Esophagus mucosa (tissue), 1 donor: ENCODE results near the gene SOX11. TPM values are rescaled to one million over a fixed set of nuclear protein-coding genes. Genes with fewer than 3 reads are reported as not detected.
A peak's percentile ranks its signal among the peaks of the same experiment; 100 is the strongest.

Source experiments
- ATAC-seq: fragments of 200-7000 bp; cut with Tn5 transposase; one replicate; pipeline ENCODE4 v1.9.1; 2020
- total RNA-seq: library from RNA; stranded (reverse); gene quantifications from one replicate; pipeline ENCODE4 v1.2.4, GENCODE V29; 2023
- donor health status: DM: yes; HTN: yes; CAD: no.

SOX11 gene
- total RNA-seq, 1 donor from 2014 or later = not detected

DNA sequence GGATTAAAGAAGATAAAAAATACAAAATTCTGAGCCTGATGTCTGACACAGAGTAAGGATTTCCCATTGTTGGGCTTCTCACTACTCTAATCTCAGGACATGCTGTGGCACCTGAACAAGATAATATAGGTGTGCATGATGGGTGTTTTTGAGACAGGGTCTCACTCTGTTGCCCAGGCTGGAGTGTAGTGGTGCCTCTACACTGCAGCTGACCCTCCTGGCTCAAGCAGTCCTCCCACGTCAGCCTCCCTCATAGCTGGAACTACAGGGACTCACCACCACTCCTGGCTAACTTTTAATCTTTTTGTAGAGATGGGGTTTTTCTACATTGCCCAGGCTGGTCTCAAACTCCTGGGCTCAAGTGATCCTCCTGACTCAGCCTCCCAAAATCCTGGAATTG is 32.9 kb downstream of the SOX11 start:
- no peak for ATAC-seq

DNA sequence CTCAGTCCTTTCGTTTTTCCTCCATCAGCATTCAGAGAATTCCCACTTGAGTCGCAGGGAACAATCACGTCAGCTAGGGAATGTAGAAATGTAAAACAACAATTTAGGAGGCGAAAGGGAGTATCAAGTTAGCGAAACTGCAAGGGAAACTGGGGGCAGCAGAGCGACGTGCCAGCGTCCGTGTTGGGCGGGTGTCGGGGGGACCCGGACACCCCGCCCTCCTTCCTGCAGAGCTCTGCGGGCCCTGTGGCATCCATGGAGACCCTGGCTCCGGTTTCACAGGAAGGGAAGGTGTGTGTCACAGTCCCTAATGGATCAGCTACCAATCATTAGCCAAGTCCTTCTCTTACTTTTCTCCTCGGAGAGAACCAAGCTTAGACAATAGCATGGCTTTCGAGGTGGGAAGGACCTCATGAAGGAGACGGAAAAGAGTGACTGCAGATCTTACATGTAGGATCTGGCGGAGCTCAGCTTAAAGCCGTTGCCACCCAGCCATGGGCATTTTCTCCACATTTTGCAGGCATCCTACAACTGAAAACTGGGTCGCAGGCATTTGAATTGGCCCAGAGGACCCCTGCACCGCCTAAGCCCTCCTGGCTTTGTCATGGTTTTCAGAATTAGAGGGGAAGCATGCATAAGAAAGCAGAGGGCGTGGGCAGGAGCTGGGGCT is 33.7 kb downstream of the SOX11 start:
- no peak for ATAC-seq

DNA sequence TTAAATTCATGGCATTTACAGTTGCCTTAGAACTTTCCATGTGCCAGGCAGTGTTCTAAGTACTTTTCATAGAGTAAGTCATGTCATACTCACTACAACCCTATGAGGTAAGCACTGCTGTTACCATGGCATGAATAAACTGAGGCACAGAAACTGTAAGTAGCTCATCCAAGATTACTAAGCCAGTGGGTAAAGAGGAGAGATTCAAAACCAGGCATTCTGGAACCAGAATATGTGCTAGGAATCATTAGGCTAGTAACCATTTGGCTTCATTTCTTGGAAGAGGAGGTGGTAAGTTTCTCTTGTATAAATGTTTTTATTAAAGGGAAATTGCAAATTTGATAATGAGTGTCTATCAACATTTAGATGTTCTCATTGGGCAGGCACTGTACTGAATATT is 35.1 kb downstream of the SOX11 start:
- ATAC-seq = no peak

DNA sequence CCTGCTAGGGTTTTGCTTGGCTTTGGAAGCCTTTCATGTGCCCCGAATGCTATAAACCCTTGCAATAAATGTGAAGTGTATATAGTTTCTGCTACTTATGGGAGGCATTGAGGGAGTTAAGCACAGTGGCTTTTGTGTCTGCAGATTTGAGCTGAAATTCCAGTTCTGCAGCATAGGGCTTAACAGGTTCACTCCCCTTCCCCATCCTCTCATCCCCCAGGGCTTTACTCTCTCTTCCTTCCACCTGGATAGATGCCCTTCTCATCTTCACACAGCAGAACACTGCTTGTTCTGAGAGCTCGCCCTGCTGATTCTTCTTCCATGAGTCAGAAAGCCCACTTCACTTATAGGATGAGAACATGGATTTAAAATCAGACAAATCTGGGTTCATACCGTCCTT is 37.2 kb downstream of the SOX11 start:
- ATAC-seq = no peak

DNA sequence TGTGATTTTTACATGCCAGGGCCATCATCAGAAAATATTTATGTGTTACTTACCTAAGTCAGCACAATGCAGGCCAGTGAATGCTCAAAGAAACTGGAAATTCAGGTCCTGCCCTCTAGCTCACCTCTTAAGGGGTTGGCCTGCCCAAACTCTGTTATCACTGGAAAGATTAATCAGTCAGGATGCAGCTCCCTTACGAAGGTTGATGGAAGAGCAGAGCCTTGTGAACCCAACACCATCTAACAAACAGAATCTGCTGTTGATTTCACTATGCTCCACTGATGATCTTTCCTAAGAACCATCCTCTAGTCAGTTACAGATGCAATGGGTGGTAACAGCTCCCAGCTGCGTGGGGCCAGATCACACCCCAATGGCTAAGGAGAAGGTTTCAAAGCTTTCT is 38.2 kb downstream of the SOX11 start:
- ATAC-seq = no peak

DNA sequence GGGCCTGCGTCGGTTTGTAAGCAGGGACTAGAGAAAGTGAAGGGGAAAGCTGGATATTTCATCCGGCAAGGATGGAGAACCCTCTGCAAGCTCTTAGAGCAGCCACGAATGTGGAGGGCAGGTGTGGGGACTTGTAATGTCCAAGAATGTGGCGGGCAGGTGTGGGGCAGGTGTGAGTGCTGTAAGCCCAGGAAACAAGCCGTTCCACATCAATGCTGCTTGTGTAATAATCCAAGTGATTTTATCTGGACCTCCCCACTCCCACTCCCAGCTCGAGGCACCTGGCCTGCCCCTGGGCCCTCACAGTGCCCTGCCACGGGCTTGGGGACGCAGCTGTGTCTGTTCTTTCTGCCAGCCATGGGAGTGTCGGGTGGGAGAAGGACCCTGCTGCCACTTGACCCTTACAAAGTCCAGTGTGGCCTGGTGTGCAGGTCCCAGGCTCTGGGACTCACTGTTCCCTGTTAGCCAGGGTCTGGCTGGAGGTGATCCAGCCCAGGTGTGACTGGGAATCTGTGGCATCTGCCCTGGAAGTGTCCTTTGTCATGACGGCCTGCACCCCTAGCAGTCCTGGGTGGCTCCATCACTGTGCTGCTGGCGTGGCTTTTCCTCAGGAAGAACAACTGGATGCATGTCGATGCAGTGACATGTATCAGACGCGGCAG is 42.8 kb downstream of the SOX11 start:
- ATAC-seq = no peak

DNA sequence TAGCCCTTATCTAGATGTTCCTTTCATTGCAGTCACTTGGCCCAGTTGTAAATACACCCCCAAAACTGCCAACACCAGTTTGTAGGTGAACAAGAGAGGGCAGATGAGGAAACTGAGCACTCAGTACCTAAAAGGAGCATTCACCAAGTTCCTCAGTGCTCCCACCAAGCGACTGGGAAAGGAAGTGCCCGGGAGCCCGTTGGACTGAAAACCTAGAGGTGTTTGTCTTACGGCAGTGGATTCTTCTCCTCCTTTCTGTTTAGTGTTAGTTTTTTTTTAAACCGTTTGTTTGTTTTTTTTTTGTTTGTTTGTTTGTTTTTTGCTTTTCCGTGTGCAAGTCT is 43.3 kb downstream of the SOX11 start:
- no peak for ATAC-seq

DNA sequence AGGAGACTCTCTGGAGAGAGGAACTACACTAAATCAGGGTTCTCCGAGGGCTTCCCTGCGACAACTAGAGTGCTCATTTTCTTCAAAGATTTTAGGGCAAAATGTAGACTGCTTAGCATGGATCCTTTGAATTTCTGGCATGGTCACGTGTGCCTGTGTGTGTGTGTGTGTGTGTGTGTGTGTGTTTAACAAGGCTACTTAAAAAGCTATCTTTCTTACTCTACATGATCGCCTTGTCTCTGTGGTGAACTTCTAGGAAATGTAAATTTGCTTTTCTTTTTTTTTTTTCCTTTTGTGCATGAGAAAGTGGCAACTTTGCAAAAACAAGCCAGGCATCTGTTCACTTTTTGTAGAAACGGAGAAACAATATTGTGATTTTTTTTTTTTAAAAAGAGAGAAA is 43.9 kb downstream of the SOX11 start:
- no peak for ATAC-seq

DNA sequence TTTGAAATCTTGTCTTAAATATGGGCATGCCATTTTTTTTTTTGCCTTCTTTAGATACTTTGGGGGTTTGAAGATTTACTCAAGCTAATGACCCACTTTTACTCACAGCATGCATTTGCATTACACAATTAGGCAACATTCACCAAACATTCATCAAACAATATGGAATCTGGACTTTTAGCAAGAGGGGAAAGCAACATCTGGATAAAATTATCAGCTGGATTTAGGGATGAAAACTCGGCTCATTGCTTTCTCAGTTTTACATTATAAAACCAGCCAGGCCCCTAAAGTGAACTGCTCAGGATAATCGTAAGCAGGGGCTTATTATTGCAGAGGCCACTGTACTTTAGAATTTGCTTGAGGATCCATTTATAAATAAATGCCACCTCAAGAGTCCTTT is 44.7 kb downstream of the SOX11 start:
- ATAC-seq = no peak

DNA sequence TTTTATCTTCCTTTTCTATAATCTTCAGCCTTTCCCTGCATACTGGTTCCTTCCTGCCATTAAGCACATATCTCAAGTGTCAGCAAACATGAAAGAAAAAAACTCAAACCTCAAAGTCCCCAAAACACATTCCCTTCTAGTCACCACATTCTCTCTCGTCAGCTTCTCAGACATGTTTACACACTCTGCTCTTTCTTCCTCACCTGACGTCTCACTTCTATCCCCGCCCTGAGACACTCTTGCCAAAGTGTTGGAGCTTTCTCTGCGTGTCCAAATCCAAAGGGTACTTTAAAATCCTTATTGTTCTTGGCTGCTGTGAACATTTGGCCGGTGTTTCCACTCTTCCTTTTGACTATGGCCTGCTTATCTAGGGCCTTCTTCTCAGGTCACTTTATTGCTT is 47.9 kb downstream of the SOX11 start:
- ATAC-seq = no peak

DNA sequence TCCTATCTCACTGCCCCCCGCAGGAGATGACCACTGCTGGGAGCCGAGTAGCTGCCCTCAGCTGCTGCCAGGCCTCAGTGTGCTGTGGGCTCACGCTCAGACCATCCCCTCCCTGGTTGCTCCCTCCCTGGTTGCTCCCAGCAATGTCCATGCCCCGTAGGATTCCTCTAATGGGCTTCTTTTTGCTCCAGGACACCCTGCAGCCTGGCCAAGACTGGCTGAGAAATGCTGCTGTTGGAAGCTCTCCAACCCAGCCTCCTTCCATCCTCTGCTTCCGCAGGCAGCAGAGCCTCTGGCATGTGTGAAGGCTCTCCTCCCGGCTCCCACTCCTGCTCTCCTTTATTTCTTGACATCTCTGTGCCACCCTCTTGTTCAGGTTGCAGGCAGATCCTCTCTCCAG is 48.6 kb downstream of the SOX11 start:
- peak; percentile 8 for ATAC-seq

DNA sequence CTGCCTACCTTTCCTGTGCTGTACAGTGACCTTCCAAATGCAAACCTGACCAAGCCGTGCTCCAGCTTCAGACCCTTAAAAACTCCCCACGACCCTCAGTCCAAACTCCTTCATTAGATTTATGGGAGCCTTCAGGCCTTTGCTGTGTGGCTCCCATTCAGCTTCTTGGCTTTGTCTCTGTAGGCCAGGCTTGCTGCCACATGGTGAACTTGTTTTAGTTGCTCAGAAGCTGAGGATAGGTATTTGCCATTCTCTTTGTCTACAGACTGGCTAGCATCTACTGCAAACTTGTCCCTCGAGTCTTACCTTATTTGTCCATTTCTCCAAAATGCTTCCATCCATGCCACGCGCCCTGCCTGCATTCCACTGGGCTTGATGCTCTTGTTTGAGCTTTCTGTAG is 49.1 kb downstream of the SOX11 start:
- no peak for ATAC-seq

DNA sequence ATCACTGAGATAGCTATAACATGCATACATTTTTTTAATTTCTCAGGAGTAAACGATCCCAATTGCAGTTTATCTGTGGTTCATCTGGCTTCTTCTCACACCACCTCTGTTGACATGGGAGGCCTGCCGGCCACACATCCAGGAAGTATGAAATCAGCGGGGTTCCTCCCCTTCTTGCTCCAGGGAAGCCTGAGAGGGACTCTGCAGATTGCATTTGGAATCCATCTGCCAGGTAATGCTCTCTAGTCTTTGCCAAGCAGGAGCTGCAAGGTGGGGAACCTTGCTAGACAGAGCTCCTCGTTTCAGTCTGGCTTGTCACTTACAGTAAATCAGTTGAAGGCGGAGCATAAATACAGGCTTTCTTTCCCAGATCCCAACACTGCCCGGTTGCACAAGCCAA is 49.9 kb downstream of the SOX11 start:
- no peak for ATAC-seq

DNA sequence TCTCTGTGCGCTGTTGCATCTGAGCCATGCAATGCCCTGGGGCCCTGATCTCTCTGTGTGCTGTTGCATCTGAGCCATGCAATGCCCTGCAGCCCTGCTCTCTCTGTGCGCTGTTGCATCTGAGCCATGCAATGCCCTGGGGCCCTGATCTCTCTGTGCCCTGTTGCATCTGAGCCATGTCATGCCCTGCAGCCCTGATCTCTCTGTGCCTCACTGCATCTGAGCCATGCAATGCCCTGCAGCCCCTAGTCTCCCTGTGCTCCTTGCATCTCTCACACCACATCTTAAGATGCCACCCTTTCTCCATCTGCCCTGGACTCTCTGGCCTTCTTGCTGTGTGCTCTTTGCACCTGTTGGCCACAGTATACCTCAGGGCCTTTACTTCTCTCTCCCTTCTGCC is 56.2 kb downstream of the SOX11 start:
- ATAC-seq = no peak

DNA sequence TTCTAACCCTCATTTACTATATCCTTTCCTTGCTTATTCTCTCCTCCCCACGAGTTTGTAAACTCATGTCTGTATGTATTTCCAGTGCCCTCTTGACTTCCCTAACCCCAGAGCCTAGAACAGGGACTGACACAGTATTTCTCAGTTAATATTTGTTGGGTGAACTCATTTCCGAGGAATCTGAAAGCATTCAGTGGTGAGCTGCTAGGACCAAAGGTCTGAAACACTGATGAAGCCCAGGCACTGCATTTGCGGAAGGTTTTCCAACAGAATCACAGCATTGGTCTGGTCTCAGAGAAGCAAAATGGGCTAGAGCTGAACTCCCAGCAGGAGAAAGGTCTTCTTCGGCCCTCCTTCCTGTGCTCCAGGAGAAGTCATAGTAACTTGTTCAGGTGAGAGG is 56.8 kb downstream of the SOX11 start:
- no peak for ATAC-seq

DNA sequence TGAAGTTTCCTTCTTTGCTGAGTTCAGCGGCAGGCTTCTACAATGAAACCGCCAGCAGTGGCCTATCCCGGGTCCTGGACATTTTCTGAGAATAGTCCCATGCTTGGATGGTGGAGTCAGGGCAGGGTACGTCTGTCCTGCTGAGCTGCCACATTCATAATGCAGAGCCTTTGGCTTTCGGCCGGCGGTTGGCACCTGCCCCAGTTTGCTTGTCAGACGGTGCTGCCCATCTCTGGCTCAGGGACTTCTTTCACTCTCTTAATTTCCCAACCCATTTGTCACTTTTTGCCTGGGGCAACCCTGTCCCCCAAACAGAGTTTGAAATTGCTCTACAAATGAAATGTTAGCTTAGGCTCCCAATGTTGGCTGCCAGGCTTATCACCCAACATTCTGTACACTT is 57.2 kb downstream of the SOX11 start:
- no peak for ATAC-seq
